Activated CD4-positive, alpha-beta memory T cell treated with anti-CD3 and anti-CD28 coated beads for 36 hours (primary cell): Measurements from ENCODE around the gene SEZ6L2. TPM values are rescaled to one million over a fixed set of nuclear protein-coding genes. Genes with fewer than 3 reads are reported as not detected.
"Not testable (repeated sequence)": the region's sequence is repeated elsewhere in the genome, so short reads cannot be mapped to it uniquely, and the experiment has no call there.

Source experiments
- CTCF ChIA-PET: fragments of 350-600 bp; sonication (Branson Sonifier 250); formaldehyde crosslinking; loops from one replicate; lab custom pipeline; 2021; ENCODE audit warnings: antibody characterized with exemption, inconsistent platforms; lab: Charles Lee
- POLR2A ChIA-PET: fragments of 350-600 bp; sonication (Branson Sonifier 250); formaldehyde crosslinking; loops from one replicate; lab custom pipeline; 2021; ENCODE audit warnings: antibody characterized with exemption; lab: Charles Lee
- DNase-seq: peaks from one replicate; pipeline ENCODE4 v3.0.0-alpha.2; 2020
- H3K27ac Mint-ChIP-seq: one replicate; pipeline ENCODE4 v1.8.0; 2021; ENCODE audit warnings: mixed read lengths
- H3K27me3 Mint-ChIP-seq: one replicate; pipeline ENCODE4 v1.8.0; 2021; ENCODE audit warnings: mixed read lengths
- H3K36me3 Mint-ChIP-seq: one replicate; pipeline ENCODE4 v1.8.0; 2021; ENCODE audit warnings: mixed read lengths
- H3K4me1 Mint-ChIP-seq: one replicate; pipeline ENCODE4 v1.8.0; 2021; ENCODE audit warnings: low read depth, mixed read lengths
- H3K4me3 Mint-ChIP-seq: one replicate; pipeline ENCODE4 v1.8.0; 2021; ENCODE audit warnings: mild to moderate bottlenecking, mixed read lengths
- H3K9me3 Mint-ChIP-seq: one replicate; pipeline ENCODE4 v1.8.0; 2021; ENCODE audit warnings: mixed read lengths
- intact Hi-C: fragments of 100-400 bp; cut with micrococcal nuclease; formaldehyde crosslinking; loops from one replicate; pipeline ENCODE4 v1.15.1; 2023
- total RNA-seq, 2 experiments: library from RNA; stranded (reverse); gene quantifications; one replicate each; pipeline ENCODE4 v1.2.3, GENCODE V29; 2021

Gene SEZ6L2
- under 1 TPM; 0.38 to 0.58 TPM for total RNA-seq

GRCh38 chr16:29899516-29900101, at the start of gene SEZ6L2:
Gene SEZ6L2 (minus strand): TSS chr16:29899550. CDS start chr16:29899019, 531 bp downstream.
- H3K9me3 Mint-ChIP-seq = no peaks in the 10 kb centered on the region
- peaks cover 18% of the 10 kb centered on the region for H3K27me3 Mint-ChIP-seq
- H3K4me3 Mint-ChIP-seq = peak within 1 kb of the TSS; percentile 77
- CTCF ChIA-PET = interaction anchor here (0.6 to 1.2 kb wide), 3 partner anchors 11 to 199 kb away, joined by 3 to 4 read pairs (median 3); no protein-coding TSS in a partner anchor
- intact Hi-C loops = loop anchor here (1.0 kb wide), 1 partner anchor 27 kb away; the partner anchor contains the start of gene KCTD13
- no peak within 1 kb of the TSS for H3K27ac Mint-ChIP-seq
- POLR2A ChIA-PET = interaction anchor here (0.8 to 2.1 kb wide), 3 partner anchors 27 to 197 kb away, joined by 3 to 6 read pairs (median 6); partner anchors contain the start of genes HIRIP3 and KCTD13
- H3K4me1 Mint-ChIP-seq = peaks cover 8% of the 10 kb centered on the region
- peak; percentile 78 for DNase-seq
- H3K36me3 Mint-ChIP-seq = no peaks in the 10 kb centered on the region

- H3K4me1 Mint-ChIP-seq = no peaks in the 10 kb centered on the region
- H3K4me3 Mint-ChIP-seq = no peak overlapping the region
- ChIA-PET CTCF (interaction anchor here (0.6 to 0.9 kb wide), 3 partner anchors 22 to 260 kb away, joined by 3 read pairs; partner anchors contain the start of gene KCTD13), POLR2A (no interaction called here)
- no peak overlapping the region for H3K27ac Mint-ChIP-seq
- H3K27me3 Mint-ChIP-seq = no peaks in the 10 kb centered on the region
- no peak for DNase-seq
- H3K9me3 Mint-ChIP-seq = peaks cover 3% of the 10 kb centered on the region
- intact Hi-C loops = no loop called here
- no peaks in the 10 kb centered on the region for H3K36me3 Mint-ChIP-seq
These were observed 48.5 kb upstream of the SEZ6L2 start for GRCh38 chr16:29947897-29948296.

- Mint-ChIP-seq H3K9me3 (no peaks in the 10 kb centered on the region), H3K4me1 (no peaks in the 10 kb centered on the region), H3K27ac (no peak overlapping the region), H3K27me3 (peaks cover 3% of the 10 kb centered on the region), H3K36me3 (no peaks in the 10 kb centered on the region), H3K4me3 (no peak overlapping the region)
- CTCF ChIA-PET = interaction anchor here (1.5 kb wide), 1 partner anchor 101 kb away, joined by 3 read pairs; no protein-coding TSS in a partner anchor
- intact Hi-C loops = no loop called here
- POLR2A ChIA-PET = no interaction called here
- no peak for DNase-seq
These were observed 44.8 kb upstream of the SEZ6L2 start for GRCh38 chr16:29943846-29944799.

GRCh38 chr16:29940656-29941055, 41.3 kb upstream of the SEZ6L2 start:
- H3K4me1 Mint-ChIP-seq = no peaks in the 10 kb centered on the region
- ChIA-PET POLR2A (no interaction called here), CTCF (no interaction called here)
- H3K9me3 Mint-ChIP-seq = no peaks in the 10 kb centered on the region
- intact Hi-C loops = no loop called here
- H3K27me3 Mint-ChIP-seq = peaks cover 6% of the 10 kb centered on the region
- DNase-seq = no peak
- no peak overlapping the region for H3K4me3 Mint-ChIP-seq
- H3K36me3 Mint-ChIP-seq = no peaks in the 10 kb centered on the region
- H3K27ac Mint-ChIP-seq = no peak overlapping the region

GRCh38 chr16:29931750-29932149, 32.4 kb upstream of the SEZ6L2 start:
- H3K27ac Mint-ChIP-seq, H3K4me3 Mint-ChIP-seq, CTCF ChIA-PET, POLR2A ChIA-PET, intact Hi-C loops, H3K36me3 Mint-ChIP-seq, DNase-seq, H3K9me3 Mint-ChIP-seq, H3K27me3 Mint-ChIP-seq: not testable (repeated sequence)
- H3K4me1 Mint-ChIP-seq = peaks cover 11% of the 10 kb centered on the region

GRCh38 chr16:29927070-29927905, 27.9 kb upstream of the SEZ6L2 start:
- Mint-ChIP-seq H3K4me3 (peak overlapping the region; percentile 82), H3K27me3 (no peaks in the 10 kb centered on the region), H3K27ac (no peak overlapping the region), H3K36me3 (peaks cover 2% of the 10 kb centered on the region), H3K4me1 (peaks cover 34% of the 10 kb centered on the region), H3K9me3 (no peaks in the 10 kb centered on the region)
- CTCF ChIA-PET = interaction anchor here (0.9 to 2.6 kb wide), 9 partner anchors 11 to 236 kb away, joined by 3 to 12 read pairs (median 4); partner anchors contain the start of genes KIF22 and TMEM219
- POLR2A ChIA-PET = interaction anchor here (0.5 to 2.3 kb wide), 14 partner anchors 11 to 138 kb away, joined by 3 to 13 read pairs (median 6); partner anchors contain the start of genes ALDOA, ASPHD1, CDIPT and HIRIP3
- DNase-seq = no peak
- intact Hi-C loops = loop anchor here (2.0 to 5.0 kb wide), 3 partner anchors 35 to 64 kb away; partner anchors contain the start of genes CDIPT, TAOK2 and TMEM219

- ChIA-PET POLR2A (interaction anchor here (0.5 to 2.3 kb wide), 19 partner anchors 10 to 975 kb away, joined by 3 to 13 read pairs (median 6); partner anchors contain the start of genes ALDOA, ASPHD1, CDIPT and HIRIP3), CTCF (interaction anchor here (0.6 to 2.6 kb wide), 11 partner anchors 10 to 235 kb away, joined by 3 to 12 read pairs (median 4); partner anchors contain the start of genes ASPHD1, KIF22 and TMEM219)
- Mint-ChIP-seq H3K4me3 (peak overlapping the region; percentile 82), H3K27me3 (no peaks in the 10 kb centered on the region), H3K9me3 (no peaks in the 10 kb centered on the region), H3K27ac (peak overlapping the region; percentile 89), H3K4me1 (peaks cover 34% of the 10 kb centered on the region), H3K36me3 (peaks cover 2% of the 10 kb centered on the region)
- DNase-seq = no peak
- intact Hi-C loops = loop anchor here (1.0 to 5.0 kb wide), 5 partner anchors 26 to 70 kb away; partner anchors contain the start of genes ASPHD1, CDIPT, INO80E and TAOK2
These were observed 27.3 kb upstream of the SEZ6L2 start for GRCh38 chr16:29926711-29927052.

GRCh38 chr16:29925781-29926710, 26.7 kb upstream of the SEZ6L2 start, which contains the start of gene KCTD13:
Gene KCTD13 (minus strand): TSS chr16:29926226. CDS start chr16:29926033, 193 bp downstream.
- Mint-ChIP-seq H3K9me3 (no peaks in the 10 kb centered on the region), H3K27me3 (no peaks in the 10 kb centered on the region), H3K4me1 (peaks cover 37% of the 10 kb centered on the region), H3K36me3 (peaks cover 4% of the 10 kb centered on the region), H3K27ac (peak within 1 kb of the TSS; percentile 89), H3K4me3 (peak within 1 kb of the TSS; percentile 82)
- ChIA-PET POLR2A (interaction anchor here (0.6 to 2.3 kb wide), 22 partner anchors 10 to 976 kb away, joined by 3 to 13 read pairs (median 5); partner anchors contain the start of genes ALDOA, ASPHD1, CDIPT and HIRIP3), CTCF (interaction anchor here (0.6 to 2.6 kb wide), 12 partner anchors 10 to 235 kb away, joined by 3 to 12 read pairs (median 4); partner anchors contain the start of genes ASPHD1, KIF22 and TMEM219)
- DNase-seq = peak; percentile 93
- intact Hi-C loops = loop anchor here (1.0 to 5.0 kb wide), 5 partner anchors 26 to 70 kb away; partner anchors contain the start of genes ASPHD1, CDIPT, INO80E and TAOK2

GRCh38 chr16:29925105-29925756, 25.9 kb upstream of the SEZ6L2 start:
- intact Hi-C loops = loop anchor here (5.0 kb wide), 1 partner anchor 37 kb away; the partner anchor contains the start of gene TMEM219
- Mint-ChIP-seq H3K4me1 (peaks cover 45% of the 10 kb centered on the region), H3K9me3 (no peaks in the 10 kb centered on the region), H3K27ac (peak overlapping the region; percentile 26), H3K36me3 (peaks cover 11% of the 10 kb centered on the region), H3K4me3 (peak overlapping the region; percentile 82), H3K27me3 (no peaks in the 10 kb centered on the region)
- DNase-seq = peak; percentile 13
- ChIA-PET POLR2A (interaction anchor here (0.8 to 2.3 kb wide), 16 partner anchors 9 to 140 kb away, joined by 3 to 13 read pairs (median 6); partner anchors contain the start of genes ALDOA, ASPHD1, CDIPT and HIRIP3), CTCF (interaction anchor here (0.6 to 2.6 kb wide), 4 partner anchors 9 to 77 kb away, joined by 3 to 12 read pairs (median 5); partner anchors contain the start of gene ASPHD1)
